Measurements from ENCODE around the gene NOXRED1.

NOXRED1 gene, protein sequence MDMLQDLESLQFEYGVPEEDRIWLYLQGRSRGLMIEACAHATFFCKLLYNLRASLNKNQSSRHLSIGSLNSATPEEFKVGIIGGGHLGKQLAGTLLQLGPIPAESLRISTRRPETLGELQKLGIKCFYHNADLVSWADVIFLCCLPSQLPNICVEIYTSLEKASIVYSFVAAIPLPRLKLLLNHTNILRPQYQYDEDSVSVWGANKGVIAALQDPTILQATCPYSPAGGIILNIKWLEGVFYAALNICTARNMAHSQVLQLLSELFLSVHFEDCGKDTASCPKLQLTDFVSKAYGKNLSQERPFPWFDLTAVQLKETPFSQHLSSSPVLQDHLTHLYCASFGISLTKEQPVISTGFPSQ

DNA sequence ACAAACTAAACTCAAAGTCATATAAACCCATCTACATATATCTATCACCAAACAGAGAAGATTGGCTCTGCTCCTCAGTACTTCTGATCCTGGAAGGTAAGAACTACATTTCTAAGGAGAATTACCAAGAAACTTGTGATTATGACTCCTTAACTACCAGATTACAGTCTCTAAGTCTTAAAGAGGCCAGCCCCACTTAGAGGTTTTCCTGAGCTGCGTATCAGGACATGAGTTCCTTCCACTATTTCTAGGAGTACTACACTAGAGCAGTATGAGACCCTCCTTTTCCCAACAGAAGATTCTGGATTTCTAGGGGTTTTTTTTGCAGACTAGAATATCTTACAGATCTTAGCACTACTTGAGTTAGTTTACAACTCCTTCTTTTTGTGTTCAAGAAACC lies at the start of gene NOXRED1:
TSS of gene NOXRED1 (minus strand) at position 101 of the 400 bp plus-strand sequence. CDS start 634 bp downstream, outside the sequence.
- TF ChIP-seq, protein P1, sequence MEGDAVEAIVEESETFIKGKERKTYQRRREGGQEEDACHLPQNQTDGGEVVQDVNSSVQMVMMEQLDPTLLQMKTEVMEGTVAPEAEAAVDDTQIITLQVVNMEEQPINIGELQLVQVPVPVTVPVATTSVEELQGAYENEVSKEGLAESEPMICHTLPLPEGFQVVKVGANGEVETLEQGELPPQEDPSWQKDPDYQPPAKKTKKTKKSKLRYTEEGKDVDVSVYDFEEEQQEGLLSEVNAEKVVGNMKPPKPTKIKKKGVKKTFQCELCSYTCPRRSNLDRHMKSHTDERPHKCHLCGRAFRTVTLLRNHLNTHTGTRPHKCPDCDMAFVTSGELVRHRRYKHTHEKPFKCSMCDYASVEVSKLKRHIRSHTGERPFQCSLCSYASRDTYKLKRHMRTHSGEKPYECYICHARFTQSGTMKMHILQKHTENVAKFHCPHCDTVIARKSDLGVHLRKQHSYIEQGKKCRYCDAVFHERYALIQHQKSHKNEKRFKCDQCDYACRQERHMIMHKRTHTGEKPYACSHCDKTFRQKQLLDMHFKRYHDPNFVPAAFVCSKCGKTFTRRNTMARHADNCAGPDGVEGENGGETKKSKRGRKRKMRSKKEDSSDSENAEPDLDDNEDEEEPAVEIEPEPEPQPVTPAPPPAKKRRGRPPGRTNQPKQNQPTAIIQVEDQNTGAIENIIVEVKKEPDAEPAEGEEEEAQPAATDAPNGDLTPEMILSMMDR (IDR thresholded peaks at IDR 0.05; ENCODE audit: insufficient read depth, missing control alignments) = no peak
- FAIRE-seq (no peak), DNase-seq (ENCODE audit: insufficient read length, low spot score) (no peak)

DNA sequence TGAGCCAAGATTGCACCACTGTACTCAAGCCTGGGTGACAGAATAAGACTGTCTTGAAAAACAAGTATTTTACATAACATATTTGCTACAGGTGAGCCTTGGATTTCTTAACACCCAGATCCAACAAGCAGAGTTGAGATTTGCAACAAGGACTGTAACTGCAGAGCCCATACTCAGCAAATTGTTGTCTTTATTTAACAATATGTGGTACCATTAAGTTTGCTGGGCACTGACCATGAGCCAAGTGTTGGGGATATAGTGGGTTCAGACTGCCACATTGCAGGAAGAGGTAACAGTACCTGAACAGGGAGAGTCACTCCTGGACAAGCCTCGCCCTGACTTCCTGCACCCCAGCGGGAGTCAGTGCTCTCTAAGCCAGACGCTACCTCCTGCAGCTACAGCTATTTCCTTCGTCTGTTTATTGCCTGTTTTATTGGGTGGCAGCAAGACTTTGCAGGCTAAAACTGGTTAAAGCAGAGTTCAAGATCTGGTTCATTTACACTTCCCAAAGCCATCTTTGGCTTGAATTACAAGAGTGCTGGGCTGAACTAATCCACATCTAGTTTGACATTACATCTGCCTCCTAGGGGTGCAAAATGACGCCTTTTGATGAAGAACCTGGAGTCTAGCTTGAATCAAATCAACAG lies 47.0 kb upstream of the NOXRED1 start:
- TF ChIP-seq, protein P1 (IDR thresholded peaks at IDR 0.05; ENCODE audit: insufficient read depth, missing control alignments) = no peak
- DNase-seq (ENCODE audit: insufficient read length, low spot score) (no peak), FAIRE-seq (no peak)

DNA sequence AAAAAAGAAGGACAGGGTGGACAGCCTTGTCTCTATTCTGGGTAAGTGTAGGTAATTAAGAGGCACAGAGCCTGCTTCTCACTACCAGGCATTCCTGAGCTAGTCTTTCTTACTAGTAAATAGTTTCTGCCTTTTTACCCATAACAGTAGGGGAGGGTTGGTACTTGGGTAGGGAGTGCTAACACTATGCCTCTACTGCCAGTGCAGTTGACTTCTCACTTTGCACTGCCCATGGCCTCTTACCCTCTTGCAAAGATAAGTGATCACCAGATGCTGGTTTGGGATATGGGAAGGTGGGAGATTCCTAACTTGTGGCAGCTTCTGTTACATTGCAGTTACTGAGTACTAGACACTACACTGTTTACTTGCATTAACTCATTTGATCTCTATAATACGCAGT lies 46.2 kb upstream of the NOXRED1 start:
- FAIRE-seq (no peak), DNase-seq (ENCODE audit: insufficient read length, low spot score) (no peak)
- TF ChIP-seq, protein P1 (IDR thresholded peaks at IDR 0.05; ENCODE audit: insufficient read depth, missing control alignments) = no peak

DNA sequence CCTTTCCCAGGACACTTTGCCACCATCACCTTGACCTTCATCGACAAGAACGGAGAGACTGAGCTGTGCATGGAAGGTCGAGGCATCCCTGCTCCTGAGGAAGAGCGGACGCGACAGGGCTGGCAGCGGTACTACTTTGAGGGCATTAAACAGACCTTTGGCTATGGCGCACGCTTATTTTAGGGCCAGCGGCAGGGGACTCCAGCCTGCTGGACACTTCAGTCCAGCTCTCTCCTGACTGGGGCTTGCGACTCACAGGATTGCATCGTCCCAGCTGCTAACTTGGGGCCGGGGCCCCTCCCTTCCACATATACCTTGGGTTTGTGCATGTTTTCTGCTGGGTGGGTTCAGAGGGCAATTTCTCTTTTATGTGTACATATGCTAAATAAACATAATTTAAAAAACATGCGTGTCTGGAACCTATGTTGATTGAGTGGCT lies 45.8 kb upstream of the NOXRED1 start:
- FAIRE-seq (no peak), DNase-seq (ENCODE audit: insufficient read length, low spot score) (no peak)
- TF ChIP-seq, protein P1 (IDR thresholded peaks at IDR 0.05; ENCODE audit: insufficient read depth, missing control alignments) = no peak

DNA sequence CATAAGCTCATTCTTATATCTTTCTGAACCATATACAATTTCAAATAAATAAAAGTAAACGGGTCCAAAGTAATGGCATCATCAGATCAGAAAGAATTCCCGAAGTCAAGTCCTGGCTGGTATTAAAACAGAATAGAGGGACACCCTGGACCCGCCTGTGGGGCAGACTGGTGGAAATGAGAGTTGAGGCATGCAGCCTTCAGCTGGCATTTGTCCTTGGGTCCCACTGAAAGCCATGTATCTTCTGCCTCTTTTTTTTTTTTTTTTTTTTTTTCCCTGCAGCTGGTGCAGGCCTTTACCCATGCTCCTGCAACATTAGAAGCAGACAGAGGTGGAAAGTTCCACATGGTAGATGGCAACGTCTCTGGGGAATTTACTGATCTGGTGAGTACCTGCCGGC lies 44.5 kb upstream of the NOXRED1 start:
- no peak for FAIRE-seq
- TF ChIP-seq, protein P1 (IDR thresholded peaks at IDR 0.05; ENCODE audit: insufficient read depth, missing control alignments) = no peak
- no peak for DNase-seq (ENCODE audit: insufficient read length, low spot score)

DNA sequence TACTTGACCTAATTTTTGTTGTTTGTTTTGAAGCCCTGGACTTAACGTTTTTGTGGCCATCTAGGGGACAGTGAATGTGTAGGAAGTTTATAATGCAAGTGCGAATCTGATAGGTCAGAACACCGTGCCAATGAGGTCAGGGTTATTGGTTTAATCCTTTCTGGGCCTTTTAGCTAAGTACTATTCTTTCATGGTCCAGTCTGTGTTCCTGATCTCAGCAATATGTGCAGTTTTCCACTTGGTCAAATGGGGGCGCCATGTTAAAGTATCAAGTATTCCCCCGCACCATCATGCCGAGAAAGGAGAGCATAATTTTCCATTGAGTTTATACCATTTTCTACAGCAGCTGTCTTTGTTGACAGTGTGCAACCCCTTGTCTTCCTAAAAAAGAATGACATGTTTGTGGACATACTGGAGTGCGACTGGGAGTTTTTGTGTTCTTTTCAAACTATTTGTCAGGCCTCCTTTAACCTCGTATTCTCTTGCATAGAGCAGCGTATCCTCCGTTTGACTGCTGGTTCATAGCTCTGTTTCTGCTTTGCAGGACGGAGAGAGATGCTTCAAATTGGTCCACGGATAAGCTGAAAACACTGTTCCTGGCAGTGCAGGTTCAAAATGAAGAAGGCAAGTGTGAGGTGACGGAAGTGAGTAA lies 35.9 kb upstream of the NOXRED1 start:
- FAIRE-seq (no peak), DNase-seq (ENCODE audit: insufficient read length, low spot score) (no peak)
- TF ChIP-seq, protein P1 (IDR thresholded peaks at IDR 0.05; ENCODE audit: insufficient read depth, missing control alignments) = peak; percentile 73

Data from D721Med (cell line).